Eye (tissue), 1 donor: ENCODE results near the gene F8.
"Not testable (repeated sequence)": the region's sequence is repeated elsewhere in the genome, so short reads cannot be mapped to it uniquely, and the experiment has no call there.

ENCODE experiments used
- DNase-seq: peaks from one replicate; pipeline ENCODE4 v3.0.0-alpha.2; 2015

The F8 gene

DNA sequence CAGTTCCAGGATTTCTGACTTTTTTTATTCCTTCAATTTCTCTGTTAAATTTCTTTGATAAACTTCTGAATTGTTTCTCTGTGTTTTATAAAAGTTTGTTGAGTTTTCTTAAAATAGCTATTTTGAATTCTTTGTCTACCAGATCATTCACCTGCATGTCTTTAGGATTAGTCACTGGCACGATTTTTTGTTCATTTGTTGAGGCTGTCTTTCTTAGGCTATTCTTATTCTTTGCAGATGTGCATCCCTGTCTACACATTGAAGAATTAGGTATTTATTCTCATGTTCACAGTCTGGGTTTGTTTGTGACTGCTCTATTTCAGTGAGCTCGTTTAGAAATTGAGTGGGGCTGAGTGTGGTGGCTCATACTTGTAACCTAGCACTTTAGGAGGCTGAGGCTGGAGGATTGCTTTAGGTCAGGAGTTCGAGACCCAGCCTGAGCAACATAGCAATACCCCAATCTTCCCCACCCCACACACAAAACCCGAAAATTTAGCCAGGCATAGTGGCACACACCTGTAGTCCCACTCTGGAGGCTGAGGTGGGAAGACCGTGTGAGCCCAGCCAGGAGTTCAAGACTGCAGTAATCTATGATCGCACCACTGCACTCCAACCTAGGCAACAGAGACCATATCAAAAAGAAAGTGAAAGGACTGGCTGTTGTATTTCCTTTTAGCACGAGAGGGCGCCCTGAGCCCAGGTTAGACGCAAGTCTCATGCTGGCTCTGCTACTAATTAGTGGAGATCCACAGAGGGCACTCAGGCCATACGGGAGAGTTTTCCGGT is 42.0 kb downstream of the F8 start:
- peak; percentile 82 for DNase-seq

- DNase-seq, result no peak
These were observed 42.9 kb downstream of the F8 start for GRCh38 chrX:154979629-154980028.

DNA sequence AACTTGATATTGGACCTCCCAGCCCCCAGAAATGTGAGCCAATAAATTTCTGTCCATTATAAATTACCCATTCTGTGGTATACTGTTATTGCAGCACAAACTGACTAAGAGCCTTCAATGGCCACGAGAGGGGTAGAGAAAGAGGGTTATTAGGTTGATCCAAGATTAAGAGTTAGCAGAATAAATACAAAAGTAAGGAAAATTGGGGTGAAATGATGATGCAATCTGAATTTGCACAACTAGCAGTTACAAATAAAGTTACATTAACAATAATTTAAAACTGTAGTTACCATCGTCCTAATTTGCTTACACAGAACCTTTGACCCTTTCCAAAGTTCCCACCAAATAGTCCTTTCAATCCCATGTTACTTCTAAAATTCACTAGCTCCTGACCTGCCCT is 54.2 kb downstream of the F8 start:
- DNase-seq, result no peak

DNA sequence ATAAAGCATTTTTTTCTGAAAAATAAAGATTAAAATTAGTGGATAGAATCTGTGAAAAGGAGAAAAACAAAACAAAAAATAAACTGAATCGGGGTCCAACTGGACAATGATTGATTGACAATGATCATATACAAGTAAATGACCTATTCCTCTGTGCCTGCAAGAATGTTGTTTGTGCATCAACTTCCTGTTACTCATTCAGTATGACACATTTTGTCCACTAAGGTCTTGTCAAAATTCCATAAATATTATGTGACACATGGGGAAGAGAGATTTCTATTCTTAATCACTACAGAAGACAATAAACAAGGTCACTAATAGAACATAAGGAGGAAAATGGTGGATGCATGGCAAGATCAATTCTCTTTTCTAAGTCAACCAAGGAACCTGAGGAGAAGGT is 54.9 kb downstream of the F8 start:
- DNase-seq, result no peak

DNA sequence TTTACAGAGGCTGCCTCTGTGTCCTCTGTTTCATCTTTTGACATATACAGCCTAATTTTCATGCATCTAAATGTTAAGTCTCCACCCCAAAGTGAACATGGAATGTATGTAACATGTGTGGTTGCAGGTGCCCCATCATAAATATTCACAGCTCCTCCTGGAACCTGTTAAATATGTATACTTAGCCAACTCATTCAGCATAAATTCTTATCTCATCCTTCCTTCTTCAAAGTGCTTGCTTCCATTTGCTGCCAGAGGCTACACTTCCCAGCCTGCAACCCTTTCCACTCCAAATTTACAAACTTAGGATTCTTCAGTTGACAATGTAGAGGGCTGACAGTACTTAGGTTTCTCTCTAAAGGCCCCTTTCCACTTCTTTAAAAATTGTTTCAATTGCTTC is 60.6 kb downstream of the F8 start:
- no peak for DNase-seq

GRCh38 chrX:154955799-154956198 is 66.7 kb downstream of the F8 start:
- not testable (repeated sequence) for DNase-seq

- DNase-seq, result not testable (repeated sequence)
These were observed 83.3 kb downstream of the F8 start for GRCh38 chrX:154939265-154939664.

- DNase-seq, result not testable (repeated sequence)
These were observed 97.8 kb downstream of the F8 start for GRCh38 chrX:154924771-154925170.

- DNase-seq, result peak; percentile 89
These were observed 104.5 kb downstream of the F8 start for GRCh38 chrX:154918060-154918483.

GRCh38 chrX:154914052-154914451 is 108.5 kb downstream of the F8 start:
- DNase-seq, result no peak

- not testable (repeated sequence) for DNase-seq
These were observed 112.0 kb downstream of the F8 start for GRCh38 chrX:154910528-154910927.

DNA sequence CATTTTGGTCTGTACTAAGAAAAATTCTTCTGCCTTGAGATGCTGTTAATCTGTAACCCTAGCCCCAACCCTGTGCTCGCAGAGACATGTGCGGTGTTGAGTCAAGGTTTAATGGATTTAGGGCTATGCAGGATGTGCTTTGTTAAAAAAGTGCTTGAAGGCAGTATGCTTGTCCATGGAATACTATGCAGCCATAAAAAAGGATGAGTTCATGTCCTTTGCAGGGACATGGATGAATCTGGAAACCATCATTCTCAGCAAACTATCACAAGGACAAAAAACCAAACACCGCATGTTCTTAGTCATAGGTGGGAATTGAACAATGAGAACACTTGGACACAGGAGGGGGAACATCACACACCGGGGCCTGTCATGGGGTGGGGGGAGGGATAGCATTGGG is 112.5 kb downstream of the F8 start:
- not testable (repeated sequence) for DNase-seq

DNA sequence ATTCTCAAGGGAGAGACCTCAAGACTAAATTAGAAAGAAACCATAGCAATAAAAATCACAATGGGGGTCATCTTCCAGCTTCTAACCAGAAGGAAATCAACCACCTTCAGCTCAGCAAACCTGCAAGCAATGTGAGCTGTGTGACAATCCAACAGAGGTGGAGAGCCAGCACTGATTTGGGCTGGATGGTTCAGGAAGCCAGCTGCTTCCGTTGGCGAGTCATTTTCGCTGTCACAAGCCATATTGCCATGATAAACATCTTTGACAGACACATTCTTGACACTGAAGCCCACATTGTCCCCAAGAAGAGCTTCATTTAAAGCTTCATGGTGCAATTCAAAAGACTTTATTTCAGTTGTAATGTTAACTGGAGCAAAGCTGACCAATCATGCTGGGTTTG is 113.7 kb downstream of the F8 start:
- no peak for DNase-seq

- no peak for DNase-seq
These were observed 120.1 kb downstream of the F8 start for GRCh38 chrX:154902408-154902807.

DNA sequence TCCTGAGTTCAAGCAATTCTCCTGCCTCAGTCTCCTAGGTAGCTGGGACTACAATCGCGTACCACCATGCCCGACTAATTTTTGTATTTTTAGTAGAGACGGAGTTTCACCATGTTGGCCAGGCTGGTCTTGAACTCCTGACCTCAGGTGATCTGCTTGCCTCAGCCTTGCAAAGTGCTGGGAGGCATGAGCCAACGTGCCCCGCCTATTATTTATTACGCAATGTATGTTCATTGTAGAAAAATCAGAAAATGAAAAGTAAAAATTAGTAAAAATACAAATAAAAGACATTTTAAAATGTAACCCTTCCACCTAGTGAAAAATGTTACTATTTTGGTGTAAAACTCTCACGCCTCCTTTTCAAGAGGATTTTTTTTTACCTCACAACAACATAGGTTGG is 122.2 kb downstream of the F8 start:
- DNase-seq, result no peak

- DNase-seq, result no peak
These were observed 130.2 kb downstream of the F8 start for GRCh38 chrX:154892296-154892695.

DNA sequence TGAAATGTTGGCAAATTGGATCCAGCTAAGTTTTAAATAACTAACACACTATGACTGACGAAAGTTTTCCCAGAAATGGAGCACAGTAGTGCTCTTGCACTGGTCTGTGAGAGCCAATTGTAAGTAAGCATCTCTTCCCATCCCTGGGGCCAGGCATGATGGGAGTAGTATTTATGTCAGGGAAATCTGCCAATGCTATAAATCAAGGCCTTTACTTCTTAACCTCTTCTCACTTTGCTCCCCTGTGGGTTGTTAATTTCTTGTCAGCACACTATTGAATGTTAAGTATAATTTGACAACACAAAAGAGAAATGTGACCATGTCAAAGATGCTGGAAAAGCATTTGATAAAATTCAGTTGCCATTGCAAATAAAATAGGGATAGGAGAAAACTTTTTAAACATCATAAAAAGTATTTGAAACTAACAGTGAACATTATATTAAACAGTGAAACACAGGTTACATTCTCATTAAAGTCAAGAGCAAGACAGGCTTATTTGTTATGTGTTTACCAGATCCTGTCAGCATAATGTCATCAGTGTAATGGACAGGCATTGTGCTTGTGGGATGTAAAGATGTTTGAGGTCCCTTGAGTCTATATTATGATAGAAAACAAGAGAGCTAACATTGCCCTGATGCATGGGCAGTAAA is 131.4 kb downstream of the F8 start:
- DNase-seq, result no peak

GRCh38 chrX:154886789-154887221 is 135.7 kb downstream of the F8 start:
- DNase-seq, result not testable (repeated sequence)

GRCh38 chrX:154886069-154886788 is 136.3 kb downstream of the F8 start, which contains the start of gene F8A1:
TSS of gene F8A1 (plus strand) at chrX:154886355. CDS start at chrX:154886375, 20 bp downstream.
- not testable (repeated sequence) for DNase-seq

- DNase-seq, result not testable (repeated sequence)
These were observed 137.0 kb downstream of the F8 start for GRCh38 chrX:154885549-154885948.

- DNase-seq, result not testable (repeated sequence)
These were observed 137.5 kb downstream of the F8 start for GRCh38 chrX:154885057-154885456.

DNA sequence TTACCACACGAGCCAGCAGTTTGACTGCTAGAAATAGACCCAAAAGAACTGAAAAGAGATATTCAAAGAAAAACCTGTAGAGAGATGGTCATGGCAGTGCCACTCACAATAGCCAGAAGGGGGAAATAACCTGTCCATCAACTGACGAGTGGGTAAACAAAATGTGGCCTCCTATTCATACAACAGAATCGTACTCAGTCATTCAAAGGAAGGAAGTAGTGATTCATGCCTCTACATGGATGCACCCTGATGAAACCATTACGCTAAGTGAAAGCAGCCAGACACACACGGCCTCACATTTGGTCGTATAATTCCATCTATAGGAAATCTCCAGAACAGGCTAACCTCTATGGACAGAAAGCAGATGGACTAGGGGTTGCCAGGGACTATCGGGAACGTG is 138.5 kb downstream of the F8 start:
- DNase-seq, result not testable (repeated sequence)

- DNase-seq, result no peak
These were observed 149.2 kb downstream of the F8 start for GRCh38 chrX:154873329-154873728.

DNA sequence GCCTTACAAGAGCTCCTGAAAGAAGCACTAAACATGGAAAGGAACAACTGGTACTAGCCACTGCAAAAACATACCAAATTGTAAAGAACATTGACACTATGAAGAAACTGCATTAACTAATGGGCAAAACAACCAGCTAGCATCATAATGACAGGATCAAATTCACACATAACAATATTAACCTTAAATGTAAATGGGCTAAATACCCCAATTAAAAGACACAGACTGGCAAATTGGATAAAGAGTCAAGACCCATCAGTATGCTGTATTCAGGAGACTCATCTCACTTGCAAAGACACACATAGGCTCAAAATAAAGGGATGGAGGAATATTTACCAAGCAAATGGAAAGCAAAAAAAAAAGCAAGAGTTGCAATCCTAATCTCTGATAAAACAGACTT is 154.0 kb downstream of the F8 start:
- DNase-seq, result not testable (repeated sequence)
